Keratinocyte (primary cell): ENCODE data around the gene ORAI3. TPM values are rescaled to one million over a fixed set of nuclear protein-coding genes. Genes with fewer than 3 reads are reported as not detected.

Source experiments
- DNase-seq: peaks from one replicate; pipeline ENCODE4 v3.0.0-alpha.2; 2011; ENCODE audit warnings: low read depth, missing footprints, low spot score
- FAIRE-seq: peaks from 2 replicates; lab custom pipeline; 2011; peaks lifted over from hg19 to GRCh38; lab: Jason Lieb, UNC
- H2AFZ ChIP-seq: 2 replicates; pipeline ENCODE4 v1.6.0; 2012; ENCODE audit warnings: low read length, control low read depth, inconsistent platforms; ENCODE audit not compliant: control insufficient read depth
- H3K27ac ChIP-seq: 2 replicates; pipeline ENCODE4 v1.5.1; 2011; ENCODE audit warnings: low read length; ENCODE audit not compliant: control insufficient read depth, insufficient read depth
- H3K27me3 ChIP-seq: 3 replicates; pipeline ENCODE4 v1.6.0; 2011; ENCODE audit warnings: low read length; ENCODE audit not compliant: control insufficient read depth, insufficient read depth; ENCODE audit errors: extremely low read depth
- H3K36me3 ChIP-seq, 2 experiments: 2 replicates in 1 of 2; 3 replicates in 1 of 2; pipeline ENCODE4 v1.5.1; 2011; ENCODE audit warnings: low read length in 2 of 2, mild to moderate bottlenecking in 1 of 2; ENCODE audit not compliant: control insufficient read depth in 2 of 2, insufficient read depth in 2 of 2; ENCODE audit errors: extremely low read depth in 1 of 2
- H3K4me1 ChIP-seq: 3 replicates; pipeline ENCODE4 v1.5.1; 2011; ENCODE audit warnings: low read length; ENCODE audit not compliant: control insufficient read depth, insufficient read depth; ENCODE audit errors: extremely low read depth
- H3K4me2 ChIP-seq: 3 replicates; pipeline ENCODE4 v1.6.0; 2011; ENCODE audit warnings: low read depth, low read length; ENCODE audit not compliant: control insufficient read depth, insufficient read depth; ENCODE audit errors: extremely low read depth
- H3K4me3 ChIP-seq, 3 experiments: fragments of 200-600 bp in 1 of 3; sonication (generic) in 1 of 3; 2 replicates in 2 of 3; 3 replicates in 1 of 3; pipeline ENCODE4 v1.5.1; 2011 to 2016; ENCODE audit warnings: low read length in 3 of 3, mild to moderate bottlenecking in 3 of 3, control low read depth in 2 of 3, inconsistent platforms in 1 of 3, low read depth in 1 of 3, mixed read lengths in 1 of 3, mixed run types in 1 of 3, moderate library complexity in 1 of 3; ENCODE audit not compliant: control insufficient read depth in 2 of 3, insufficient read depth in 2 of 3; ENCODE audit errors: extremely low read depth in 1 of 3
- H3K79me2 ChIP-seq: 2 replicates; pipeline ENCODE4 v1.6.0; 2012; ENCODE audit warnings: low read length; ENCODE audit not compliant: control insufficient read depth, insufficient read depth
- H3K9ac ChIP-seq: 3 replicates; pipeline ENCODE4 v1.6.0; 2011; ENCODE audit warnings: low read length; ENCODE audit not compliant: control insufficient read depth, insufficient read depth; ENCODE audit errors: extremely low read depth
- H3K9me1 ChIP-seq: 3 replicates; pipeline ENCODE4 v1.6.0; 2011; ENCODE audit warnings: low read length; ENCODE audit not compliant: control insufficient read depth, insufficient read depth; ENCODE audit errors: extremely low read depth
- H3K9me3 ChIP-seq: 2 replicates; pipeline ENCODE4 v1.5.1; 2012; ENCODE audit warnings: low read depth, low read length; ENCODE audit not compliant: control insufficient read depth
- H4K20me1 ChIP-seq: 3 replicates; pipeline ENCODE4 v1.6.0; 2011; ENCODE audit warnings: low read length; ENCODE audit not compliant: control insufficient read depth, insufficient read depth; ENCODE audit errors: extremely low read depth
- CTCF ChIP-seq, 3 experiments: IDR thresholded peaks in 1 of 3; conservative IDR thresholded peaks in 1 of 3; optimal IDR thresholded peaks in 1 of 3; 2 replicates in 2 of 3; 3 replicates in 1 of 3; pipeline versions ENCODE3 to v1.5.1; 2011; ENCODE audit warnings: low read length in 3 of 3, mild to moderate bottlenecking in 3 of 3, moderate library complexity in 2 of 3, control low read depth in 1 of 3, inconsistent platforms in 1 of 3; ENCODE audit not compliant: insufficient read depth in 2 of 3; ENCODE audit errors: extremely low read depth in 1 of 3
- EZH2 ChIP-seq: IDR thresholded peaks from one replicate; pipeline ENCODE4 v1.6.1; 2012; ENCODE audit warnings: inconsistent platforms, mild to moderate bottlenecking, low read length, moderate library complexity
- dilution Hi-C: fragments of 300-500 bp; cut with MboI; formaldehyde crosslinking; loops from one replicate; pipeline ENCODE4 v1.7.0; 2020; ENCODE audit warnings: low sequenced_read_pairs; ENCODE audit not compliant: extremely low pct_ligation_motif_present
- polyA plus RNA-seq, 5 experiments: library from polyadenylated mRNA; depleted of rRNA in 3 of 5; stranded (reverse) in 3 of 5; stranded (forward) in 1 of 5; unstranded in 1 of 5; fragments of >200 nt; gene quantifications; 1 replicate in 1 of 5; 2 replicates in 3 of 5; 3 replicates in 1 of 5; pipeline versions ENCODE4 v1.2.1 to v1.2.3, GENCODE V29; 2011 to 2012; ENCODE audit warnings: missing spikeins in 2 of 5, low read depth in 1 of 5, low replicate concordance in 1 of 5

The ORAI3 gene
- polyA plus RNA-seq, 1 donor (not counting 4 experiments of a cell fraction or from before 2014, with no cell fraction given) = 8.1 TPM

- no peak for TF ChIP-seq EZH2
- no peak for TF ChIP-seq CTCF (optimal IDR thresholded peaks at IDR 0.05 in 1 of 3, IDR thresholded peaks at IDR 0.05 in 1 of 3, conservative IDR thresholded peaks at IDR 0.05 in 1 of 3; ENCODE audit: extremely low read depth in 1 of 3, insufficient read depth in 2 of 3, low read length in 3 of 3)
- Histone ChIP-seq H3K4me2 (no peak overlapping the region), H3K9ac (no peak overlapping the region), H3K4me1 (peaks cover 13% of the 10 kb centered on the region), H3K9me1 (no peaks in the 10 kb centered on the region), H3K36me3 (no peaks in the 10 kb centered on the region), H4K20me1 (no peaks in the 10 kb centered on the region), H3K4me3 (no peak overlapping the region), H3K79me2 (no peaks in the 10 kb centered on the region), H3K9me3 (no peaks in the 10 kb centered on the region), H2AFZ (no peak overlapping the region), H3K27me3 (no peaks in the 10 kb centered on the region), H3K27ac (no peak overlapping the region)
- FAIRE-seq (no peak), DNase-seq (no peak)
- dilution Hi-C loops = no loop called here
Observed at GRCh38 chr16:30912794-30913412, 36.0 kb upstream of the ORAI3 start.

GRCh38 chr16:30914830-30915229, 34.0 kb upstream of the ORAI3 start:
- Histone ChIP-seq H3K9me3 (no peaks in the 10 kb centered on the region), H2AFZ (no peak overlapping the region), H3K4me1 (peaks cover 12% of the 10 kb centered on the region), H3K27ac (no peak overlapping the region), H3K36me3 (no peaks in the 10 kb centered on the region), H3K79me2 (no peaks in the 10 kb centered on the region), H3K9ac (no peak overlapping the region), H4K20me1 (no peaks in the 10 kb centered on the region), H3K27me3 (no peaks in the 10 kb centered on the region), H3K9me1 (no peaks in the 10 kb centered on the region), H3K4me2 (no peak overlapping the region), H3K4me3 (no peak overlapping the region)
- no peak for TF ChIP-seq CTCF (optimal IDR thresholded peaks at IDR 0.05 in 1 of 3, IDR thresholded peaks at IDR 0.05 in 1 of 3, conservative IDR thresholded peaks at IDR 0.05 in 1 of 3; ENCODE audit: extremely low read depth in 1 of 3, insufficient read depth in 2 of 3, low read length in 3 of 3)
- TF ChIP-seq EZH2 = no peak
- FAIRE-seq = no peak
- no peak for DNase-seq
- dilution Hi-C loops = no loop called here
